Suprapubic skin (tissue), 4 donors: ENCODE results near the gene MED1.

ENCODE experiments used
- EP300 ChIP-seq: sonication (generic); formaldehyde crosslinking; IDR thresholded peaks from one replicate; pipeline ENCODE4 v1.6.1; 2017; ENCODE audit warnings: antibody characterized with exemption
- POLR2A ChIP-seq, 2 donors: fragments of 450-650 bp; IDR thresholded peaks; one replicate each; pipeline ENCODE4 v1.6.1; 2017; ENCODE audit warnings: antibody characterized with exemption in 2 of 2, mild to moderate bottlenecking in 2 of 2, moderate library complexity in 2 of 2
- POLR2AphosphoS5 ChIP-seq, 3 donors: sonication (generic); formaldehyde crosslinking; IDR thresholded peaks; one replicate each; pipeline ENCODE4 v1.6.1; 2017; ENCODE audit warnings: antibody characterized with exemption in 3 of 3
- TF ChIP-seq, protein P1 (sequence below), 2 donors: fragments of 200-600 bp in 1 of 2; fragments of 450-650 bp in 1 of 2; sonication (generic) in 1 of 2; IDR thresholded peaks; one replicate each; pipeline ENCODE4 v1.5.1; 2016 to 2019; ENCODE audit warnings: antibody characterized with exemption in 2 of 2, mild to moderate bottlenecking in 1 of 2, moderate library complexity in 1 of 2

DNA sequence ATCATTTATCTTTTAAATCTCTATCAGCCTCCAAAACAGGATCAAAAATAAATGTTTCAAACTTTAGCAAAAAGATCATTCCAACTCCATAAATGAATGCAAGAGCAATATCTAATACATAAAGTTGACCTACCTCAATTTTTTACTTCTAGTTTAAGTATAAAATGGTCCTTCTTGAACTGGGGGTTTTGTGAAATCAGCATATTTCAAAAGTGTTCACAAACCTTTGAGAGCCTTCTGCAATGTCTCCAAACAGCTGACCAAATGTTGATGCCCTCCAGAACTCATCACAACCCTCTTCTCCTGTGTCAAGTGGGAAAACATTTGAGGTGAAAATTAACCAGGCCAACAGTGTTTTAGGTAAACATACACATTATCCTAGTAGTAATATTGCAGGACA lies 7.7 kb downstream of the MED1 start:
- TF ChIP-seq, protein P1, sequence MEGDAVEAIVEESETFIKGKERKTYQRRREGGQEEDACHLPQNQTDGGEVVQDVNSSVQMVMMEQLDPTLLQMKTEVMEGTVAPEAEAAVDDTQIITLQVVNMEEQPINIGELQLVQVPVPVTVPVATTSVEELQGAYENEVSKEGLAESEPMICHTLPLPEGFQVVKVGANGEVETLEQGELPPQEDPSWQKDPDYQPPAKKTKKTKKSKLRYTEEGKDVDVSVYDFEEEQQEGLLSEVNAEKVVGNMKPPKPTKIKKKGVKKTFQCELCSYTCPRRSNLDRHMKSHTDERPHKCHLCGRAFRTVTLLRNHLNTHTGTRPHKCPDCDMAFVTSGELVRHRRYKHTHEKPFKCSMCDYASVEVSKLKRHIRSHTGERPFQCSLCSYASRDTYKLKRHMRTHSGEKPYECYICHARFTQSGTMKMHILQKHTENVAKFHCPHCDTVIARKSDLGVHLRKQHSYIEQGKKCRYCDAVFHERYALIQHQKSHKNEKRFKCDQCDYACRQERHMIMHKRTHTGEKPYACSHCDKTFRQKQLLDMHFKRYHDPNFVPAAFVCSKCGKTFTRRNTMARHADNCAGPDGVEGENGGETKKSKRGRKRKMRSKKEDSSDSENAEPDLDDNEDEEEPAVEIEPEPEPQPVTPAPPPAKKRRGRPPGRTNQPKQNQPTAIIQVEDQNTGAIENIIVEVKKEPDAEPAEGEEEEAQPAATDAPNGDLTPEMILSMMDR (IDR thresholded peaks at IDR 0.05), result no peak
- TF ChIP-seq POLR2AphosphoS5 (IDR thresholded peaks at IDR 0.05), result no peak
- TF ChIP-seq POLR2A (IDR thresholded peaks at IDR 0.05), result no peak
- no peak for TF ChIP-seq EP300
